GM18520 (cell line): ENCODE results near the gene DDX27.
"Not testable (repeated sequence)": the region's sequence is repeated elsewhere in the genome, so short reads cannot be mapped to it uniquely, and the experiment has no call there.

Source experiments
- ATAC-seq: cut with Tn5 transposase; IDR thresholded peaks from one replicate; pipeline ENCODE4 v1.9.1; 2021; ENCODE audit not compliant: unreplicated experiment

The DDX27 gene

DNA sequence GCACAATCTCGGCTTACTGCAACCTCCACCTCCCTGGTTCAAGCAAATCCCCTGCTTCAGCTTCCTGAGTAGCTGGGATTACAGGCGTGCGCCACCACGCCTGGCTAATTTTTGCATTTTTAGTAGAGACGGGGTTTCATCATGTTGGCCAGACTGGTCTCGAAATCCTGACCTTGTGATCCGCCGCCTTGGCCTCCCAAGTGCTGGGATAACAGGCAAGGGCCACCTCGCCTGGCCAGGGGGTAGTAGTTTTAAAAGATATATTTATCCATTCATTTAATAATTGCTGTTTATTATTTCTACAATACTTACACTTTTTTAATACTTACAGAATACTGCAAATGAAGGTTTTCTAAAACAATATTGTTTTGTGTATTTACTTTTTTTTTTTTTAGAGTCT is 15.5 kb upstream of the DDX27 start:
- no peak for ATAC-seq

- ATAC-seq, result no peak
Observed at GRCh38 chr20:49207076-49207475, 12.1 kb upstream of the DDX27 start.

GRCh38 chr20:49210101-49210756 is 9.0 kb upstream of the DDX27 start:
- no peak for ATAC-seq

DNA sequence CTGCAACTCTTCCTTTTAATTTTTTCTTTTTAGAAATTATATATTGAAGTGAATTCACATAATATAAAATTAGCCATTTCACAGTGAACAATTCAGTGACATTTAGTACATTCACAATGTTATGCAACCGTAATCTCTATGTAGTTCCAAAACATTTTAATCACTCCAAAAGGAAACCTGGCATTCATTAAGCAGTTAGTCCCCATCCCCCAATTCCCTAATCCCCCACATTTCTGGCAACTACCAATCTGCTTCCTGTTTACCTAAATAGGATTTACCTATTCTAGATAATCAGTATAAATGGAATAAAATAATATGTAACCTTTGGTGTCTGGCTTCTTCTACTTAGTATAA is 8.5 kb upstream of the DDX27 start:
- no peak for ATAC-seq

DNA sequence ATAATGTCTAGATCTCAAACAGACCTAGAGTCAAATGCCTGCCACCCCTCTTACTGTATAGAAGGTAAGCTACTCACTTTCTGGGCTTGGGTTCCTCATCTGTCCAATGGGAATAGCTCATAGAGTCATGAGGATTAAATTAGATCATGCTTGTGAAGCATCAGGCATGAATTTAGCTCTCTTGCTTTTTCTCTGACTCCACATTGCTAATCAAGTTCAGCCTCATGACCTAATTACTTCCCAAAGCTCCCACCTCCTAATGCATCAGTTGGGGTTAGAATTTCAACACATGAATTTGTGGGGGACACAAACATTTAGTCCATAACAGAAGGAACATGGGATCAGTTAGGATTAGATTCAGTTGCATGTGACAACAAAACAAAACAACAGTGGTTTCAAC is 4.6 kb upstream of the DDX27 start:
- no peak for ATAC-seq

- no peak for ATAC-seq
Observed at GRCh38 chr20:49215232-49215631, 4.0 kb upstream of the DDX27 start.

GRCh38 chr20:49216991-49217578 is 2.1 kb upstream of the DDX27 start:
- ATAC-seq, result no peak

DNA sequence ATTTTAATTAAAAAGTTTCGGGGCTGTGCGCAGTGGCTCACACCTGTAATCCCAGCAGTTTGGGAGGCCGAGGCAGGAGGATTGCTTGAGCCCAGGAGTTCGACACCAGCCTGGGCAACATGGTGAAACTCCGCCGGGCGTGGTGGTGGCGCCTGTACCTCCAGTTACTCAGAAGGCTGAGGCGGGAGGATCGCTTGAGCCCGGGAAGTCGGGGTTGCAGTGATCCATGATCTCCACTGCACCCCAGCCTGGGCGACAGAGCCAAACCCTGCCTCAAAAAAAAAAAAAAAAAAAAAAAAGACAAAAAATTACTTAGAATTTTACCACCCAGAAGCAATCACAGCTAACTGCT is 501 bp upstream of the DDX27 start:
- not testable (repeated sequence) for ATAC-seq

GRCh38 chr20:49219924-49220831 is 962 bp downstream of the DDX27 start:
- ATAC-seq, result no peak

GRCh38 chr20:49225896-49226295 is 6.7 kb downstream of the DDX27 start:
- no peak for ATAC-seq

GRCh38 chr20:49228676-49229075 is 9.5 kb downstream of the DDX27 start:
- no peak for ATAC-seq

DNA sequence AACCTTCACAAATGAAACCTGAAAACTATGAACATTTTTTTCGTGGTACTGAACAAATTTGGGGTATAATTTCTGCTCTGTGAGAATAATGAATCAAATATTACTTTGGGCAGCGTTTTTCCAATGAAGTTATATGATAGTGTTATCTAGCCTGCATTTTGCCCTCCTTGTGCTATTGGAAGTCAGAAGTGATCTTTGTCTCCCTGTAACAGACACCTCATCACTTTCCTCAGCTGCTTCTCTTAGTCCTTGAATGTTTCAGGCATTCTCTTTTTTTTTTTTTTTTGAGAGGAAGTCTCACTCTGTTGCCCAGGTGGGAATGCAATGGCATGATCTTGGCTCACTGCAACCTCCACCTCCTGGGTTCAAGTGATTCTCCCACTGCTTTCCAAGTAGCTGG is 10.2 kb downstream of the DDX27 start:
- ATAC-seq, result no peak

DNA sequence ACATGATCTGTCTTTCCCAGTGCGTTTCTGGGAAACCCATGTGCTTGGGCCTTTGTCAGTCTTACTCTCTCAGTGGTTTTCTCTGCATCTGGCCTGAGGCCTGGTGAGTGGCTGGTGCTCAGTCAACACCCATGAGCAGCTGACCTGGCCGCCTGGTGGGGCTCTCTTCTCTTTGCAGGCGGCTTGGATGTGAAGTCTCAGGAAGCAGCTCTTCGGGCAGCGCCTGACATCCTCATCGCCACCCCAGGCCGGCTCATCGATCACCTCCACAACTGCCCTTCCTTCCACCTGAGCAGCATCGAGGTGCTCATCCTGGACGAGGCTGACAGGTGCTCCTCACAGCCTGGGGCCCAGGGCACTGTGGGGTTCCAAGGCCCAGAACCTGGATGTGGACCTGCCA is 10.8 kb downstream of the DDX27 start:
- ATAC-seq, result no peak

DNA sequence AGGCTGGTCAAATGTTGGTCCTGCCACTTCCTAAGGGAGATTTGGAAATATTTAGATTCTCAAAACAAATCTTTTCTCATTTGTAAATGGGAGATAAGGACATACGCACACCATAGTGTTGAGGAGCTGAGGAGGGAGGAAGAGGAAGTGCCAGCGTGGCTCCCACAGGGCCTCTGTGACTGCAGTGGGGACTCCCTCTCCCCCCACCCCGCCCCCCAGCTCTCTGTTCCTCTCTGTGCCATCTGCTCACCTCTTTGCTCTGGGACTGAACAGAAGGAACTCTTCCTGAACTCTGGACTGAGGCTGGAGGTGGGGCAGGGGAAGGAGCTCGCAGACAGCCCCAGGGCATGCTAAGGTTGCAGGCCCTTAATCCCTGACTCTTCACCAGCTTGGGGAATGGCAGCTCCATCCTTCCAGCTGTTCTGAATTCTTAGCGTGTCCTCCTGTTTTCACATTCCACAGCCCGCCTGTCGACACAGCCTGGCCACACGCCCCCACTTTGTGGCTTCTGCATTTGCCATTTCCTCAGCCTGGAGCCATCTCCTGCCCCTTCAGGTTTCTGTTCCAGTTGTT is 11.4 kb downstream of the DDX27 start:
- no peak for ATAC-seq

GRCh38 chr20:49231471-49231870 is 12.3 kb downstream of the DDX27 start:
- ATAC-seq, result no peak

- no peak for ATAC-seq
Observed at GRCh38 chr20:49233226-49233625, 14.0 kb downstream of the DDX27 start.

DNA sequence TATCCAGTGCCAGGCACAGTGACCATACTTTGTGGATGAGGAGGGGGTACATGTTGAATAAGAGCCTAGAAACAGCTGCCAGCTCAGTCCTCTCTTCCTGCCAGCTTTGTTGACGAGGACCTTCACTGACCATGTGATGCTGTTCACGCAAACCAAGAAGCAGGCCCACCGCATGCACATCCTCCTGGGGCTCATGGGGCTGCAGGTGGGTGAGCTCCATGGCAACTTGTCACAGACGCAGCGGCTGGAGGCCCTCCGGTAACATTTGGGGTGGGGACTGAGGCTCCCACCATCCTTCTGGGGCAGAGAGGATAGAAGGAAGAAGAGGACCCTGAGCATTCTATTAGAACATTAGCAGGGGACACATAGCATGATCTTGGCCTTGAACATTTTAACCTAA is 15.6 kb downstream of the DDX27 start:
- ATAC-seq, result no peak

GRCh38 chr20:49236301-49236700 is 17.1 kb downstream of the DDX27 start:
- ATAC-seq, result no peak

DNA sequence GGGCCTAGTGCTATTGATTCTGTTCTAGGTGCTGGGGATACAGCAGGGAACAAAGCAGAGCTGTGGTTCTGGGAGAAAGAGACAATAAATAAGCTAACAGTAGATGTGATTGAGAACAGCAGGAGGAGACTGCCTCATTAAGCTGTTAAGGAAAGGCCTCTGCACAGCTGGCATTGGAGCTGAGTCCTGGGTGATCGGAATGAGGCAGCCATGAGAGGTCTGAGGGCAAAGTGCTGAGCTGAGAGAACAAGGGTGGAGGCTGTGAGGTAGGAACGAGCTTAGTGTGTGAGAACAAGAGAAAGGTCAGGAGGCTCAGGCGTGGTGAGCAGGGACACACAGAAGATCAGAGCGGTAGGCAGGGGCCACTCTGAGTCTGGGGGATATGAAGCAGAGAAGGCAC is 18.3 kb downstream of the DDX27 start:
- no peak for ATAC-seq

GRCh38 chr20:49245921-49246740 is 26.9 kb downstream of the DDX27 start:
- no peak for ATAC-seq

DNA sequence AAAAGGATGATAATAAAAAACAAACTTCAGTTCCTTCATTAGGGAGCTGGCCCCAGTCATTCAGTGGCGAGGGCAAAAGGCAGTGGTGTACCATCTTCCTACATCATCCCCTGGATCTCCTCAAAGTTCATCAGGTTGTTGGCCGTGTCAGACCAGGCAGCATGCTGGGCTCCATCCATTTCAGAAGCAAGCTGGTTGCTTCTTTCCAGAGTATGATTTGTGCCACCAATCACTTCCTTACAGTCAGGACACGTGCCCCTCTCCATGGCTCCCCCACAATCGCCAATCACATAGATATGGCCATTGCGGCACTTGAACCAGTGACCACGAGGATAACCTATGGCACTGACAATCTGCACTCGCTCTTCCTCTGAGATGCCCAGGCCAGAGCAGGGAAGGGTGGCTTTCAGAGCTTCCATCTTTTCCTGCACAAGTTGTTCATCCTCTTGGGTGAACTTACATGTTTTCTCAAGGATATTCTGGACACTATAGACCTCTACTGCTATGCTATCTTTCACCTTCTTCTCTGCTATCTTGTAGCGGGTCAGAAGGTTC is 28.0 kb downstream of the DDX27 start:
- no peak for ATAC-seq
